GM18502 (cell line): ENCODE data around the gene PCDHB12.

Experiments
- ATAC-seq: cut with Tn5 transposase; IDR thresholded peaks from one replicate; pipeline ENCODE4 v1.9.1; 2021; ENCODE audit warnings: mild to moderate bottlenecking; ENCODE audit not compliant: unreplicated experiment, poor library complexity

PCDHB12 gene

GRCh38 chr5:141258948-141259347 lies 50.4 kb downstream of the PCDHB12 start:
- no peak for ATAC-seq

- ATAC-seq: no peak
These were observed 52.1 kb downstream of the PCDHB12 start for GRCh38 chr5:141260458-141261237.

- no peak for ATAC-seq
These were observed 52.7 kb downstream of the PCDHB12 start for GRCh38 chr5:141261238-141261546.
